HEK293T (cell line): ENCODE measurements around the gene FN3KRP.

Source experiments
- CTCF ChIA-PET: fragments of 350-600 bp; formaldehyde crosslinking; extraction: SDS; loops from one replicate; lab custom pipeline; 2021; ENCODE audit warnings: antibody characterized with exemption, inconsistent platforms; lab: Yijun Ruan, JAX
- POLR2A ChIA-PET: fragments of 350-600 bp; formaldehyde crosslinking; extraction: SDS; loops from one replicate; lab custom pipeline; 2020; ENCODE audit warnings: antibody characterized with exemption, inconsistent platforms; lab: Yijun Ruan, JAX
- DNase-seq: peaks from one replicate; pipeline ENCODE4 v3.0.0; 2012; ENCODE audit warnings: mixed read lengths; ENCODE audit errors: extremely low spot score
- ARNT ChIP-seq: fragments of 450-650 bp; IDR thresholded peaks from 2 replicates; pipeline ENCODE4 v1.6.1; 2017; ENCODE audit warnings: mild to moderate bottlenecking
- BHLHE40 ChIP-seq: fragments of 450-650 bp; IDR thresholded peaks from 2 replicates; pipeline ENCODE4 v1.6.1; 2016; ENCODE audit warnings: mild to moderate bottlenecking, moderate library complexity, borderline replicate concordance
- CTBP1 ChIP-seq: fragments of 450-650 bp; IDR thresholded peaks from 2 replicates; pipeline ENCODE4 v1.6.1; 2016; ENCODE audit warnings: borderline replicate concordance
- ELF4 ChIP-seq: fragments of 450-650 bp; IDR thresholded peaks from 2 replicates; pipeline ENCODE4 v1.6.1; 2017; ENCODE audit warnings: antibody characterized with exemption
- FOXA1 ChIP-seq: fragments of 450-650 bp; IDR thresholded peaks from 2 replicates; pipeline ENCODE4 v1.6.1; 2016; ENCODE audit warnings: mild to moderate bottlenecking
- FOXK2 ChIP-seq: fragments of 450-650 bp; IDR thresholded peaks from 2 replicates; pipeline ENCODE4 v1.6.1; 2016; ENCODE audit warnings: mild to moderate bottlenecking
- FOXM1 ChIP-seq: fragments of 450-650 bp; IDR thresholded peaks from 2 replicates; pipeline ENCODE4 v1.6.1; 2017; ENCODE audit warnings: mild to moderate bottlenecking, borderline replicate concordance
- HDGF ChIP-seq: fragments of 450-650 bp; IDR thresholded peaks from 2 replicates; pipeline ENCODE4 v1.6.1; 2017; ENCODE audit warnings: antibody characterized with exemption, borderline replicate concordance
- L3MBTL2 ChIP-seq: fragments of 450-650 bp; conservative IDR thresholded peaks from 2 replicates; pipeline ENCODE4 v1.6.1; 2016; ENCODE audit warnings: mild to moderate bottlenecking
- LEF1 ChIP-seq: fragments of 450-650 bp; IDR thresholded peaks from 2 replicates; pipeline ENCODE4 v1.6.1; 2017; ENCODE audit warnings: mild to moderate bottlenecking, borderline replicate concordance
- NFRKB ChIP-seq: fragments of 450-650 bp; IDR thresholded peaks from 2 replicates; pipeline ENCODE4 v1.6.1; 2016; ENCODE audit warnings: mild to moderate bottlenecking, moderate library complexity
- SP1 ChIP-seq: fragments of 450-650 bp; IDR thresholded peaks from 2 replicates; pipeline ENCODE4 v1.6.1; 2017
- SUZ12 ChIP-seq: fragments of 450-650 bp; IDR thresholded peaks from 2 replicates; pipeline ENCODE4 v1.6.1; 2016; ENCODE audit warnings: mild to moderate bottlenecking
- TARDBP ChIP-seq: fragments of 450-650 bp; IDR thresholded peaks from 2 replicates; pipeline ENCODE4 v1.6.1; 2016
- ZNF384 ChIP-seq: fragments of 450-650 bp; IDR thresholded peaks from 2 replicates; pipeline ENCODE4 v1.6.1; 2016
- TF ChIP-seq, protein P1 (sequence below): fragments of 450-650 bp; IDR thresholded peaks from 2 replicates; pipeline ENCODE4 v1.6.1; 2016

The FN3KRP gene

DNA sequence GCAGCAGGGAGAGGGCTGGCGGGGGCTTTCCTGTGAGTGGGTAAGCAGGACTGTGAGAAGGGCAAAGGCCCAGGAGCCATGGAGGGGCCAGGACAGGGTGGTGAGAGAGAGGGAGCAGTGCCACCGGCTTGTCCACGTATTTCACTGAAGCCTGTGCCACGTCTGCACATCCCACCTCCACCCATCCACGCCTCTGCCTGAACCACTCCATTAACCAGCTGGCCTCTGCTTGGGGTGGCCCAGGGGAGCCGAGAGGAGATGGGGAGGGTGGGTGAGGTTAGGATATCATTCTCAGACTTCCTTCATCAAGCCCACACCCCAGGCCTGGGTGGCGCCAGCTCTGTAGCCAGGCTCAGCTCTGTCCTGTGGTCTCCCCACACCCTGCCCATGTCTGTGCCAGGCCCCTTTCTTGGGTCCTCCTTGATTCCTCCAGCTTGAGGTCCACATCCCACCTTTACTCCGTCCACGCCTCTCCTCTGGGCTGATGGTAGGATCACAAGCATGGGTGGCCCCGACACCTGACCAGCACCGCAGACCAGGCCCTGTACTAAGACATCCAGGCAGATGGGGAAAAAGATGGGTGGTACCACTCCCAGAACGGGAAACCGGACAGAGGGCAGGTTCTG is 15.7 kb downstream of the FN3KRP start:
- POLR2A ChIA-PET: interaction anchor here (1.9 kb wide), 1 partner anchor 16 kb away, joined by 5 read pairs; the partner anchor contains the start of gene FN3KRP
- CTCF ChIA-PET: no interaction called here
- no peak for DNase-seq
- TF ChIP-seq BHLHE40 (no peak), LEF1 (no peak), SP1 (no peak), L3MBTL2 (no peak), FOXM1 (no peak), FOXK2 (no peak), SUZ12 (no peak), FOXA1 (no peak), TARDBP (no peak), ZNF384 (no peak), ELF4 (no peak), ARNT (no peak), HDGF (no peak)

DNA sequence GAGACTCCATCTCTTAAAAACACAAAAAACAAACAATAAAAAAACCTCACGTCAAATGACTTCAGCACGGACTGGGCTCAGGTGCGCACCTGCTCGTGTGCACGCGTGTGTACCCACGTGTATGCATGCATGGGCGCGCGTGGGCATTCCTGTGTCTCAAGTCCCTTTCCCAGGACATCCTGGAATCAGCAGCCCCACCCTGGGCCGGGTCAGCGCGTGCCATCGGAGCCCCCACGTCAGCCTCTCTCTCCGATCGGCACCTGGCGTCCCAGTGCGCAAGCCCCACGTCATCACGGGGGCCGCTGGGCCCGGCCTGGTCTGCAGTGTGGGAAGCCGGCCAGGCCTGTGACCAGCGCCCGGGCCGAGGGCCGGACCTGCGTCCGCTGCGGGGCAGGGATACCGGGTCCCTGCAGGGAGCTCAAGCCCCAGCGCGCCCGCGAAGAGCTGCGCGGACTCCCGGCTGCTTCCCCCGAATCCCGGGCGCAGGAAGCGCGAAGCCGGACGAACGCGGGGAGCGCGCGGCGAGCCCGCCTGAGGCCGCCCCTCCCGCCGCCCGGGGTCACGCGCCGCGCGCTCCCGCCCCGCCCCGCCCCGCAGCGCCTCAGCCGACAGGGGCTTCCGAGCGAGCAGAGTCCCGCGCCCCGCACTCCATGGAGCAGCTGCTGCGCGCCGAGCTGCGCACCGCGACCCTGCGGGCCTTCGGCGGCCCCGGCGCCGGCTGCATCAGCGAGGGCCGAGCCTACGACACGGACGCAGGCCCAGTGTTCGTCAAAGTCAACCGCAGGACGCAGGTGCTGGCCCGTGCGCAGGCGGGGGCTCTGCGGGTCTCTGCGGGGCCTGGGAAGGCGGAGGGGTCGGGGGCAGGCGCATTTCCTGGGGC is 18.7 kb downstream of the FN3KRP start, which contains the start of gene FN3K:
Gene FN3K, plus strand, starts transcription at position 629 of the 880 bp plus-strand sequence. Its CDS starts 22 bp downstream, at position 651.
- ChIA-PET CTCF (no interaction called here), POLR2A (no interaction called here)
- no peak for DNase-seq
- no peak for TF ChIP-seq CTBP1
- no peak for TF ChIP-seq HDGF
- no peak for TF ChIP-seq FOXK2
- TF ChIP-seq FOXA1: no peak
- TF ChIP-seq SP1: no peak
- TF ChIP-seq TARDBP: no peak
- no peak for TF ChIP-seq ARNT
- TF ChIP-seq SUZ12: no peak
- TF ChIP-seq L3MBTL2: no peak
- no peak for TF ChIP-seq ZNF384
- TF ChIP-seq NFRKB: no peak
- TF ChIP-seq BHLHE40: no peak
- TF ChIP-seq ELF4: no peak
- no peak for TF ChIP-seq FOXM1

DNA sequence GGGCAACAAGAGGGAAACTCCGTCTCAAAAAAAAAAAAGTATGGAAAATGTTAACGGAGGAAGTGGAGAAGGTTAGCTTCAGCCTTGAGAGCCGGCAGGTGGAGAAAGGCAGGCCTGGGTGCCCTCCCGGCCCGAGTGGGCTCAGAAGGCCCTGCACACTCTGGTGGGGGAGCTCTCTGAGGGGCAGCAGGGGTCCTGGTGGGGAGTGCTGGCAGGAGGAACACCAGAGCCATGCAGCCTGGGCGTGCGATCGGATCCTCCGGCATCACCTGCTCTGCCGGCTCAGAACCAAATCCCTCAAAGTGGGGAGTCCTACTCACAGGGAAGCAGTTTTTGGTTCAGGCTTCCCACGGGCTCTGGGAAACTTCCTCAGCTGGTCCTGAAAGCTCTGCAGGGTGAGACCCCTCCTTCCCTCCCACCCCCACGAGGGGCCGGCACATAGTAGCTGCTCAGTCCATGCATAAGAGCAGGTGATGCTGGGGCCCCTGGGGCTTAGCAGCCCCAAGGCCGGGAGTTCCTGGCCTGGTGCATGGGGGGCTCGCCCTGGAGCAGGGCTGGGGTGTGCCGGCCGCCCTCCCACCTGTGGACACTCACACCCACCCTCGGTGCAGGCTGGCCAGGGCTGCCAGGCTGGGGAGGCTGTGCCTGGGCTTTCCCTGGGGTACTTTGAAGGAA is 20.1 kb downstream of the FN3KRP start:
- TF ChIP-seq LEF1: no peak
- TF ChIP-seq CTBP1: no peak
- no peak for TF ChIP-seq FOXK2
- no peak for TF ChIP-seq SUZ12
- TF ChIP-seq SP1: no peak
- no peak for TF ChIP-seq ARNT
- TF ChIP-seq ZNF384: no peak
- no peak for TF ChIP-seq TARDBP
- TF ChIP-seq, protein P1, sequence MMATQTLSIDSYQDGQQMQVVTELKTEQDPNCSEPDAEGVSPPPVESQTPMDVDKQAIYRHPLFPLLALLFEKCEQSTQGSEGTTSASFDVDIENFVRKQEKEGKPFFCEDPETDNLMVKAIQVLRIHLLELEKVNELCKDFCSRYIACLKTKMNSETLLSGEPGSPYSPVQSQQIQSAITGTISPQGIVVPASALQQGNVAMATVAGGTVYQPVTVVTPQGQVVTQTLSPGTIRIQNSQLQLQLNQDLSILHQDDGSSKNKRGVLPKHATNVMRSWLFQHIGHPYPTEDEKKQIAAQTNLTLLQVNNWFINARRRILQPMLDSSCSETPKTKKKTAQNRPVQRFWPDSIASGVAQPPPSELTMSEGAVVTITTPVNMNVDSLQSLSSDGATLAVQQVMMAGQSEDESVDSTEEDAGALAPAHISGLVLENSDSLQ: no peak
- DNase-seq: no peak
- CTCF ChIA-PET: no interaction called here
- POLR2A ChIA-PET: no interaction called here

DNA sequence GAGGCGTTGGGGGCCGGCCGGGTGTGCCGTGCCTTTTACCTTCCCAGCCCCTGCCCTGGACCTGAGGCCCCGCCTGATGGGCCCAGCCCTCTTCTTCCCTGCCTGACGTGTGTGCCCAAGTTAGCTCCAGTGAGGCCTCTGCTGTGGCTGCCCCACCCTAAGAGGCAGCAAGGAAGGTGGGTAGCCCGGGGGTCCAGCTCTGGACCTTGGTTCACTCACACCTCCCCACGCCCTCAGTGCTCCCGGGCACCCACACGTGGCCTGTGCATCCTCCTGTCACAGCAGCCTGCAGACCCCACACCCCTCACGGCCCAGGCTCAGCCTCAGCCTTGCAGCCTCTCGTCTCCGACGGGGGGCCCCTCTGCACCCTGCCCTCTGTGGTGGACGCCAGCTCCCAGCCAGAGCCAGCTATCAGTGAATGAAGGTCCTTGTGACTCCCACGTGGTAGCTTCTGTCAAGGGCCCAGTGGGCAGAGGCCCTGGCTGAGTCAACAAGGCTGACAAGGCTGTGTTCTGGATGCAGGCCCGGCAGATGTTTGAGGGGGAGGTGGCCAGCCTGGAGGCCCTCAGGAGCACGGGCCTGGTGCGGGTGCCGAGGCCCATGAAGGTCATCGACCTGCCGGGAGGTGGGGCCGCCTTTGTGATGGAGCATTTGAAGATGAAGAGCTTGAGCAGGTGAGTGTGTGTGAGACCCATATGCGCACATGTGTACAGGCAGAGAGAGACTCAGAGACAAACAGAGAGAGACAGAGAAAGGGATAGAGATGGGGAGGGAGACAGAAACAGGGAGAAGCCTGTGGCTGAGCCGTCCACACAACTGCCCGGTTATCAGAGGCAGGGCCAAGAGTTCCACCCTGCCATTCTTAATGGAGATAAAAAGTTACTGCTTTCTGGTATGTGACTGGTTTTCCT is 21.7 kb downstream of the FN3KRP start:
- ChIA-PET CTCF (no interaction called here), POLR2A (no interaction called here)
- no peak for DNase-seq
- TF ChIP-seq NFRKB (no peak), TARDBP (no peak), ARNT (no peak)

DNA sequence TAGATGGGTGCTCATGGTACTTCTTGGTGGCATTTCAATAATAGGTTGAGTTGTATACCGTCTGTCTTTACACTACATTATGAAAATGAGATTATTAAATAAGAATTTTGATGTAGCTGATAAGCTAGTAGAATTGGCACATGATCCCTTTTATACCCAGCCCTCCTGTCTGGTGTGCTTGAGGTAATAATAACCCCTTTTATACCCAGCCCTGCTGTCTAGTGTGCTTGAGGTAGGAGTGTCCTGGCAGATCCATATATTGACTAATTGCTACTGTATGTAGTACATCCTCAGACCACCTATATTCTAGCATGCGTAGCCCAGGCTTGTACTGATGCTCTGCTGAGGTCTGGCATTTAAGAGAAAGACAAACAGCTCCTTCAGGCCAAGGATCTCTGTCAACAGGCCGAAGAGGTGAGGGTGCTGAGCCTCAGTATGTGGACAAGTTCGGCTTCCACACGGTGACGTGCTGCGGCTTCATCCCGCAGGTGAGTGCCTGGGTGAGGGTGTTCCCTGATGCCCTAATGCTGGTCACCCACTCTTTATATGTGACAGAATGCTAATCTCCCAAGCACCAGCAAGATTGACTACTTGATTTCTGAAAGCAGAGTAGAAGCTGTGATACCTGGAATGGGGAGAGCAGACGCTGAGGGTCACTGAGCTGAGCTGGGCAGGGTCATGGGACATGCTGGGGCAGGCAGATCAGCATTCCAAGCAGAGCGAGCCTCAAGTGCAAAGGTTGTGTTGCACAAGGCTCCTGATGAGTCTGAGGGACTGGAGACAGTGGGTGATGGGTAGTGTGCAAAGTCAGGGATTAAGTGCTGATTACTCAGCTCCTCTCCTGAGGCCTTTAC is 24.6 kb downstream of the FN3KRP start:
- ChIA-PET CTCF (no interaction called here), POLR2A (no interaction called here)
- no peak for DNase-seq
- TF ChIP-seq SP1: no peak
- no peak for TF ChIP-seq L3MBTL2
- TF ChIP-seq NFRKB: no peak
- TF ChIP-seq ZNF384: no peak
- no peak for TF ChIP-seq ARNT
- no peak for TF ChIP-seq ELF4
- TF ChIP-seq CTBP1: no peak
- no peak for TF ChIP-seq BHLHE40
- TF ChIP-seq FOXM1: no peak
- no peak for TF ChIP-seq HDGF
- TF ChIP-seq, protein P1: no peak
- TF ChIP-seq SUZ12: no peak
- TF ChIP-seq FOXK2: no peak
- TF ChIP-seq TARDBP: no peak
- no peak for TF ChIP-seq FOXA1
- no peak for TF ChIP-seq LEF1
